Stimulated activated CD4-positive, alpha-beta T cell treated with anti-CD3 and anti-CD28 coated beads, Interleukin-12 subunit alpha, Interleukin-12 subunit beta, amount 100 ng/mL, for 4 hours (primary cell): ENCODE measurements around the gene EDAR.

Experiments
- DNase-seq: peaks from one replicate; pipeline ENCODE4 v3.0.0-alpha.2; 2020

EDAR gene

DNA sequence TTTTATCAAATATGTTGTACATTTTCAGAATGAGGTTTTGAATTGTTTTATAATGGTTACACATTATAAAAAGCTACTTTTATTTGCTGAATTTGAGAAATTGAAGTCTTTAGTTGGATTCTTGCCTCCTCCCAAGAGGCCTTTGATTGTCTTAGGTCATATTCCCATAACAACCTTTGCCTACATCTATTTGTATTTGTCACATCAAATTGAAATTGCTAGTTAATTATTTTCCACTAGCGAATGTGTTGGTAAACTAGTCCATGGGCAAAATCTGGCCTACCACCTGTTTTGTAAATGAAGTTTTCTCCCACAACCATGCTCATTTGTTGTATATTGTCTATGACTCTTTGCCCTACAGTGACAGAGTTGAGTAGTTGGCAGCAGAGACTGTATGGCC, 142.0 kb downstream of the EDAR start:
- no peak for DNase-seq

DNA sequence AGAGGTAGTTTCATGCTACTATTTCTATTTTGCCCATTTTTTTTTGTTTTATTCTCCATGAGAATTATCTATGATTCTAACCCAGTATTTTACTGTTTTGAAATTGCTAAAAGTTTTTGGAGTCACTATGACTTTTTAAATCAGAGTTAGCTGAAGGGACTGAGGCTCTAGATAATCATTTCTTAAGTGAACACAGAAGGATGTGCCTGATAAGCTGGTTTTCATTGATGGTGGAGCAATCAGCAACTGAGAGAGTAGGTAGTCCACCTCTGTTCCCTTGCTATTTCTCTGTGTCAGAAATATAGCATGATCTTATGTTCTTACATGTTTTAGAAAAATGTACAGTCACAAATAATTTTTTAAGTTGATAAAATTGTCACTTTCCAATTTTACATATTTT, 143.1 kb downstream of the EDAR start:
- no peak for DNase-seq
